Hematopoietic multipotent progenitor cell (in vitro differentiated cells): ENCODE measurements around the gene RFPL1. TPM values are rescaled to one million over a fixed set of nuclear protein-coding genes. Genes with fewer than 3 reads are reported as not detected.
"Not testable (repeated sequence)": the region's sequence is repeated elsewhere in the genome, so short reads cannot be mapped to it uniquely, and the experiment has no call there.

Experiments used
- DNase-seq, 3 donors: peaks; one replicate each; pipeline ENCODE4 v3.0.0-alpha.2; 2011 to 2015; ENCODE audit warnings: low read depth in 2 of 3, low spot score in 2 of 3
- total RNA-seq: library from RNA; depleted of rRNA; stranded (reverse); fragments of >200 nt; gene quantifications from one replicate; pipeline ENCODE4 v1.2.3, GENCODE V29; 2012

RFPL1 gene
- total RNA-seq = not detected

DNA sequence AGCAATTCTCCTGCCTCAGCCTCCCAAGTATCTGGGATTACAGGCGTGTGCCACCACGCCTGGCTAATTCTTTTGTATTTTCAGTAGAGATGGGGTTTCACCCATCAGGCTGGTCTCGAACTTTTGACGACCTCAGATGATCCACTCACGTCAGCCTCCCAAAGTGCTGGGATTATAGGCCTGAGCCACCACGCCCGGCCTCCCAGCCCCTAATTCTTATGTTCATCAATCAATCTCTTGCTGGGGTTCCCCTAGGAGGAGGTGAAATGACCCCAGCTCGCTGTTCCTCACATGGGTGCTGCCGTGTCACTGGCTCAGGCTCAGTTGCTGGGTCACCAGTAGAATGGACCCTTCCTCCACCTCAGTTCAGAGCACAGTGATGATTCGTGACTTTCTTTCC is at the start of gene RFPL1:
TSS of gene RFPL1 (plus strand) at position 301 of the 400 bp plus-strand sequence.
- DNase-seq = not testable (repeated sequence)

DNA sequence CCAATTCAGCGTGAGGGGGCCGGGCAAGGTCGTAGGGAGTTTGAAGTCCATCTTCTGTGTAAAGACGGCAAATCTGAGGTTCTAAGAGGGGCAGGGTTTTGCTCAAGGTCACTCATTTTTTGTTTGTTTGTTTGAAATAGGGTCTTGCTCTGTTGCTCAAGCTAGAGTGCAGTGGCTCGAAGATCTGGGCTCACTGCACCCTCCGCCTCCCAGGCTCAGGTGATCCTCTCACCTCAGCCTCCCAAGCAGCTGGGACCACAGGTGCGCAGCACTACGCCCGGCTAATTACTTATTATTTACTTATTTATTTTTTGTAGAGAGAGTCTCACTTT is 49.7 kb upstream of the RFPL1 start:
- DNase-seq = no peak

DNA sequence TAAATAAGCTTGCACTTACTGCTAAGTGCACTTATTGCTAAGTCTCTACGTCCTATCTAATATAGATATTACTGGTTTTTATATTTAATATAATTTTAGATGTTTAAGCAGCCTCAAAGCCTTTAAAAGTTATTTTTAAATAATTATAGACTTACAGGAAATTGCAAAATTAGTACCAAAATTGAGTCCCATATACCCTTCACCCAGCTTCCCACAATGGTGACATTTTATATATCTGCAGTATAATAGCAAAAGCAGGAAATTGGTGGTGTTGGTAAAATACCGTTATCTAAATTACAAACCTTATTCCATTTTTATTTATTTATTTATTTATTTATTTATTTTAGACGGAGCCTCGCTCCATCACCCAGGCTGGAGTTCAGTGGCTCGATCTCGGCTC is 48.1 kb upstream of the RFPL1 start:
- no peak for DNase-seq

DNA sequence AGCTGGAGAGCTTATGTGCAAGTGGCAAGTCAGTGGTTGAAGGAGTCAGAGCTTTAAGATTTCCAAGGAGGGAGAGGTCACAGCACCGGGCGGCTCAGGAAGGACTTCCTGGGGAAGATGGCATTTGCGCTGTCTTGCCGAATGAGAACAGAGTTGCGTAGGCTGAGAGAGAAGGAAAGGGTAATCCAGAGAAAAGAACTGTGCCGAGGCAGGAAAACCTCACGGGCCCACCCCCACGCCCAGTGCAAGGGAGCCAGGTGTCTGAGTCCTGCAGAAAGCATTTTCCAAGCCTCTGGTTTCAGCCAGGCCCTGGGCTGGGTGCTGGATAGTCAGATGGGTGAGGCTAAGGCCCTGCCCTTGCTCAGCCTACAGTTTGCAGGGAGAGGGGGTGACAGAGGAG is 46.8 kb upstream of the RFPL1 start:
- DNase-seq = no peak

DNA sequence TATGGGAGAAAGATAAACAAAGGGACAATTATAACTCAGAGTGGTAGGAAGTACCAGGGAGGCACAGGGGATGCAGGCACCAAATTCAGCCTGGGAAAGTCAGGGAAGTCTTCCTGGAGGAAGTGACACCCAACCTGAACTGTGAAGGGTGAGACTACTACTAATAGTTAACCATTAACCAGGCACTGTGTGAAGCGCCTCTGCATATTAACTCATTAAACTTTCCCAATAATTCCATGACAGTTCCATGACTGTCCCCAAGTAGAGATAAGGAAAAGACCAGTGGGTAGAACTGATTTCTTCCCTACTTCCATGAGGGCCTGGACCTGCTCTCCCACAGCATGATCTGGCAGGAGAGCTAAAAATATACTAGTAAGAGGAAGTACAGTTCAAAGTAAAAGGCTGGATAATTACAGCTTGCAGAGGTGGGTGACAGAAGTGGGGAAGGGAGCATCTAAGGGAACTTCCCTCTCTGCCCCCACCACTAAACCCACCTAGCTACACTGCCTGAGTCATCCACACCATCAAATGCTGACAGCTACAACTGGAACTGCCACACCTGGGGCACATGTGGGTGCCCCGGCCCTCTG is 45.3 kb upstream of the RFPL1 start:
- DNase-seq = peak in 1 of 3 donors; percentile 69

DNA sequence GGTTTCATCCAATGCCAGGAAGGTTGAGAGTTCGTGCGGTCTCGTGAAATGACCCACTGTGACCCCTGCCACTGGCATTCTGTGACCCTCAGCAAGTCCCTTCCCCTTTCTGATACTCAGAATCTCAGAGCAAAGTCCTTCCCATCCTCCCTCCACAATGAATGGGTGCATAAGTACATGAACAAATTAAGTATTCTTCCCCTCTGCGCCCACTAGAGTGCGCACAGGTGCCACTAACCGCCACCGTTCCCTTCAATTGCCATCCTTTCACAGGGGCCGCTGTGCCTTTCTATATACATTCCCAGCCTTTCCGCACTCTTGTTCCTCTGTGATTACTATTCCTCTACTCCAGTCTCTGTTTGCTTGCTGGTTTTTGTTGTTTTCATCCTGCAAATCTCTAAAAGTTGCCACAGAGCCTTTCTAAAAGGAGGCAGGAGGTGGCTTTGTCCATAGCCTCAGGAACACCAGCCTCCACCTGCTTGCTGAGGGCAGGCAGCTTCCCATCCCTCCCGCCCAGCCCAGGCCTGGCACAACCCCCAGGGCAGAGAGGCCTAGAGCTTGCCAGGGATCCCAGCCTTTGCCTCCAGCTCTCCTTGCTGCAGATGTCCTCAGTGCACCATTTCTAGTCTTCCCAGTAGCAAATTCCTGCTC is 43.3 kb upstream of the RFPL1 start:
- DNase-seq = peak; percentile 49 to 84 (median 74)

DNA sequence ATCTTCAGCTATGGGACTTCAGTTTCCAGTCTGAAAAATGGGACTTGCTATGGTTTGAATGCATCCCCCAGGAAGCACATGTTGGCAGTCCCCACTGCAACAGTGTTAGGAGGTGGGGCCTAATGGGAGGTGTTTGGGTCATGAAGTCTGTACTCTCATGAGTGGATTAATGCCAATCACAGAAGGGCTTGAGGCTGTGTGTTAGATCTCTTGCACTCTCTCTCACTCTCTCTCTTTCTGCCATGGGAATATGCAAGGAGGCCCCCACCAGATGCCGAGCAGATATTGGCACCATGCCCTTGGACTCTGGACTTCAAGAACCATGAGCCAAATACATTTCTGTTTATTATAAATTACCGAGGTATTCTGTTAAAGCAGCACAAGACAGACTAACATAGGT is 42.3 kb upstream of the RFPL1 start:
- DNase-seq = no peak

DNA sequence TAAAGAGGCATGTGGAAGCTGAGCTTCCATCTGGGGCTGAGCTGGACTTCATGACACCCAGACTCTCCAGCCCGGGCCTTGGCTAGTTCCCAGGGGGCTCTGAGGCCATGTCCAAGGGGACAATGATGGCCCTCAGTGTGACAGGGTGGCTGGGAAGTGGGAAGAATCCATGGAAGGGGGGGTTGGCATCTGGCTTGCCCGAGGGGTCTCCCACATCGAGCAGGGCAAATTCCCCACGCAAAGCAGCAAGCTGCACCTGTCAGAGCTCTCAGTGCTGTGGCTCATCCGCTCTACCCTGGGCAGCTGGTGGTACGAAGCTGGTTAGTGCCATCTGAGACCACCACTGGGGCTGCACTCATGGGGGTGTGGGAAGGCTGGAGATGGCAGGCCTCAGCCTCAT is 40.6 kb upstream of the RFPL1 start:
- no peak for DNase-seq

DNA sequence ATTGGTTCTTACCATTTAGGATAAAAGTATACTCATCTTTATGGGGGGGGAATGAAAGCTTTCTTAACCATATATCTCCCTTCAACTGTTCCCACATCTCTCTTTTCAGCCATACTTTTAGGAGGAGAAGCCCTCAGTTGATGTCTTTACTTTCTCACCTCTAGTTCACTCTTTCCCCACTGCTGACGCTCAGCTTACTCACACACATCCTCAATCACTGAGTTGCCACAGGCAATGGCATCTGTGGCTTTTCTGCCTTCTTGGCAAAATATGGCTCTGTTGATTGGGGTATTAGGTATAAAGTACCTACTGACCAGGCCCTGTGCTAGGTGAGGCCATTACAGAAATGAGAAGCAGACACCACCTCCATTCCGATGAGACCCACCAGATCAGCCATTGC is 37.8 kb upstream of the RFPL1 start:
- DNase-seq = no peak

DNA sequence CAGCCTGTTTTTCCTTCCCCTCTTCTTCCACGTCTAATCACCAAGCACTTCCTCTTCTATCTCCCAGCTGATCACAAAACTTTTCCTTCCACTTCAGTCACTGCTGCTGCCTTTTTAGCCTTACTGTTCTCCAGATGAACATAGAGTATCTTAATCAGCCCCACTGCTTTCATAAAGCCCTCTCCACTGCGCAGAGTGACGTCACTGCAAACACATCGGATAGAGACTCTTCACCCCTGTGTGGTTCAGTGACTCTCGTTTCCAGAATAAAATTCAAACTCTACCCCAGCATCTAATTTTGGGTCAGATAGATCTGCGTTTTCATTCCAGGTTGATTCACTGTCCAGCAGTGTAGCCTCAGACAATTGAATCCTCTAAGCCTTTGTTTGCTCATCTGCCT is 36.8 kb upstream of the RFPL1 start:
- DNase-seq = not testable (repeated sequence)

DNA sequence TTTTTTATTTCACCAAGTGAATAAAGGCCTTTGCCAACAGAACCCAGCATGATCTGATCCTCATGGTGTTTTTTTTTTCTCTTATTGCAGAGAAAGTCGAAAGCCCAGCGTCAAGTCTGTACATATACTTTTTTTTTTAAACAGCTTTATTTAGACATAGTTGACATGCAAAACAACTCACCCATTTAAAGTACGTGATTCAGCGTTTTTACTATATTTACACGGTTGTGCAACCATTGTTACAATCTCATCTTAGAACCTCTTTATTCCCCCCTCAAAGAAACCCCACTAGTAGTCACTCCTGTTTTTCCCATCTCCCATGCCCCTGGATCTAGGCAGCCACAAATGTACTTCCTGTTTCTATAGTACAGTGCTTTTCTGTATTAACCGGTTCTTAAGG is 29.4 kb upstream of the RFPL1 start:
- DNase-seq = no peak

DNA sequence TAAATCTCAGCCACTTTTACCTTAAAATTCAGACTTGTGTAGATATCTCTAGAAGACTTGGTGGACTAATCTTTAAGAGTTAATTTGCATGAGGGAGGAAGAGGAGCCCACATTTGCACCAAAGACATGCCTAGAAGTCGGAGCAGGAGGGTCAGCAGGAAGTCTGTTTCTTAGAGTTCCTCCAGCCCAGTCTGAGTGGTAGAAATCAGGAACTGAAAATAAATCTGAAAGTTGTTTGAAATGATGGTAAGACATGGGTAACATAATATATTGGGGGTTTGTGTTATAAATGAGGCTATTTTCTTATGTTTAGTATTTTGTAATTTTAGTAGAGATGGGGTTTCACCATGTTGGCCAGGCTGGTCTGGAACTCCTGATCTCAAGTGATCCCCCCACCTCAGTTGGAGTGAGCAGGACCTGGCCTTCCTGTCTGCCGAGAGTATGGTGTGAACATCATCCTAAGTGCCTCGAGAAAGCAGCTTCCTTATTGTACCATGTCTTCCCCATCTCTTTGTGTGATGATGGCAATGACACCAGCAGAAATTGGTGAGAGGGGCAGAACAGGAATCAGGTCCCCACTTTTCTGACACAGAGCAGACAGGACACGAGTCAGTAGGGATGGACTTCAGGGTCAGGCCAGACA is 26.7 kb upstream of the RFPL1 start:
- DNase-seq = not testable (repeated sequence)

DNA sequence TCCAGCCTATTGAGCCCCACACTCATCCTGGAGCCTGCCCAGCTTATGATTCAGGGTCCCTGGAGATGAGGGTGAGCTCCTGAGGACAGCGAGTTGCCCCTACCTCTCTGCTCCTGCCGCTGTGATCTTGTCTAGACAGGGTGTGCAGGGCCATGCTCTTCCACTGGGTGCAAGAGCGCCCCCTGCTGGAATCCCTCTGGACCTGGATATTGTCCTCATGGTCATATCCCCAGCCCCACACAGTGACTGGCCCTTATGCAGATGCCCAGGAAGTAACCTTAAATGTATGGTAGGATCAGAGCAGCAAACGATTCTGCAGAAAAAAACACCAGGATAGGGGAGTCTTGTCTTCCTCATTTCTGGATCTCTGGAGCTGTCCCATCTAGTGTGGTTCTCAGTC is 25.6 kb upstream of the RFPL1 start:
- not testable (repeated sequence) for DNase-seq

DNA sequence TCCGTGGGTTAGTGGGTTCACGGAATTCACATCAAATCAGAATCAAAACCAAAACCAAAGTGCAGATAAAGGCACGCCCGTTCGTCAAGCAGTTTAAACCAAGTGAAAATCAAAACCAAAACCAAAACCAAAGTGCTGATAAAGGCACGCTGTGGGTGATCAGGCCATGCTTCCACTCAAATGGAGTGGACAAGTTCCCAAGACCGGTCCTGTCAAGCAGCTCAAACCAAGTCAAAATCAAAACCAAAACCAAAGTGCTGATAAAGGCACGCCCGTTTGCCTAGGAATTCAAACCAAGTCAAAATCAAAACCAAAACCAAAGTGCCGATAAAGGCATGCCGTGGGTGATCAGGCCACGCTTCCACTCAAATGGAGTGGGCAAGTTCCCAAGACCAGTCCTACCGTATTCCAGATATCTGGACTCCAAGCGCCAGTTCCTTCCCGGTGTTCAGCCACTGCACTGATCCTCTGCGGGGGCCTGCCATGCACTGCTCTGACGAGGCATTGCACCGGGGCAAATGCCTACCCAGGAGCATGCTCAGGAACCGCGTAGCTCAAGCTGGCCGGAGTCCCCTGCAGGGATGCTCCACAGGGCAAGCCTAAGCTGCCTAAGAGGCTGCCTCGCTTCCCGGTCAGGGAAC is 23.3 kb upstream of the RFPL1 start:
- peak in 2 of 3 donors; percentile 60 to 74 for DNase-seq

DNA sequence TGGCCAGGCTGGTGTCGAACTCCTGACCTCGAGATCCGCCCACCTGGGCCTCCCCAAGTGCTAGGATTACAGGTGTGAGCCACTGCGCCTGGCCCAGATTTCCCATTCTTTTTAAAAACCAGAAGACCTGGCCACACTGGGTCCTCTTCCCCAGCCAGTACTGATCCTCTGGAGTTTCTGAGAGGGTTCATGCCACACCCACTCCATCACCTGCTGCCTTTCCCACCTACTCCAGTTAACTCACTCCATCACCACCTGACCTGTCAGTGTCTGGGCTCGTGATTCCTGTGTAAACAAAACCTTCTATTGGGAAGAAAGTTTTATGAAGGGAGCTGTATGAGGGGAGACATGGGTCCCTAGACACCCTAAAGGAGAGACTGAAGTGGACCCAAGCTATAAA is 19.7 kb upstream of the RFPL1 start:
- not testable (repeated sequence) for DNase-seq

DNA sequence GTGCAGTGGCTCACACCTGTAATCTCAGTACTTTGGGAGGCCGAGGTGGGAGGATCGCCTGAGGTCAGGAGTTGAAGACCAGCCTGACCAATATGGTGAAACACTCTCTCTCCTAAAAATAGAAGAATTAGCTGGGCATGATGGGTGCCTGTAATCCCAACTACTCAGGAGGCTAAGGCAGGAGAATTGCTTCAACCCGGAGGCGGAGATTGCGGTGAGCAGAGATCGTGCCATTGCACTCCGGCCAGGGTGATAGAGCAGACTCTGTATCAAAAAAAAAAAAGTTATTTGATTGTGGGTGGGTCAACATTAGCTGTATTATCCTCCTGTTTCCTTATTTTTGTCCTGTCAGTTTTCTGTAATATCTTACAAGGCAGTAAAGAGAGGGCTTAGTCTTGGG is 11.9 kb upstream of the RFPL1 start:
- DNase-seq = no peak

DNA sequence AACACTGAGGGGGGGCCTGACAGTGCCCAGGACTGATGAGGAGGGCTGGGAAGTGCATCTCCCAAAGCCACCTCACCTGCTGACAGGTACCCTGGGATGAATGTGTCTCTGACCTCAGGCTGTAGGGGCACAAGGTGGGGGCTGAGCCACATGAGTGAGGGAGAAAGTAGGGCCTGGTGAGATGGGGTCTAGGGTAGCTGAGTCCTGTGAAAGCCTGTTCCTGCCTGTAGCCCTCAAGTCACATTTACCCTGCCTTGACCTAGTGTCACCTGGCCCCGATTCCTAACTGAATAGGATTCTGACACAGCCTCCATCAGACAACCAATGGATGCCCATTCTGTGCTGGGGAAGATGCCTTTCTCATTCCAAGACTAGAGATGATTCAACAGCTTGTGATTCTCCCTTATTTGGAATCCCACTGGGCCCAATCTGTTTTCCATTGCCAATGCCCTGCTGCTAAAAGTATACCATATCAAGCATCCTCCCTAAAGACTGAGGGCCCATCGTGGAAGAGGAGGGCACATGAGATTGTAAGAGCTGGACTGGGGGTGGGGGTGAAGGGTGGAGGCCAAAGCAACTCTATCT is 11.1 kb upstream of the RFPL1 start:
- no peak for DNase-seq

DNA sequence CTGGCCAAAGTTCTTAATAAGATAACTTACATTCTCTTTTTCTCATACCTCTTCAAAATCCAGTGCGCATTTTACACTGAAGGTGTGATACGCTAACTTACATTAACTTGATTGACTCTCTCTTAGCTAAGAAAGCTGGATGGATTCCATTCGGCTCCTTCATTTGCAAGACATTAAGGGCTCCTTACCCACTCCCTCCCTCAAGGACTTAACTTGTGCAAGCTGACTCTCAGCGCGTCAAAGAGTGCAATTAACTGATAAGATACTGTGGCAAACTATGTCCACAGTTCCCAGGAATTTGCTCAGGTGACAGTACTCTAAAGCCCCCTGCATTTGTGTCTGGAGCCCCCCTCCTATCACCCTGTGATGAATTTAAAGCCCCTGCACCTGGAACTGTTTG is 6.4 kb upstream of the RFPL1 start:
- DNase-seq = no peak

DNA sequence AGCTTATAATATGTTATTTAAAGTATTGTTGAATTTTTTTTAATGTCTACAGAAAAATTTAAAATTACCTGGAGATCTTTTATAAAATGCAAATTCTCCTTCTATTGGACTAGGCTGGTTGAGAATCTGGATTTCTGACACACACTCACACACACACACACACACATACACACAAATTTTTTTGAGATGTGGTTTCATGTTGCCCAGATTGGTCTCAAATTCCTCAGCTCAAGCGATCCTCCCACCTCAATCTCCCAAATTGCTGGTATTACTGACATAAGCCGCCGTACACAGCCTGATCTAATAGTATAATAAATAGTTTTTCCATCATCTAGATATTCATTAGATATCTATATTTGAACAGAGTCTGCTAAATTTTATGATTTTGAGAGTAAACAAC is 4.5 kb upstream of the RFPL1 start:
- DNase-seq = no peak

DNA sequence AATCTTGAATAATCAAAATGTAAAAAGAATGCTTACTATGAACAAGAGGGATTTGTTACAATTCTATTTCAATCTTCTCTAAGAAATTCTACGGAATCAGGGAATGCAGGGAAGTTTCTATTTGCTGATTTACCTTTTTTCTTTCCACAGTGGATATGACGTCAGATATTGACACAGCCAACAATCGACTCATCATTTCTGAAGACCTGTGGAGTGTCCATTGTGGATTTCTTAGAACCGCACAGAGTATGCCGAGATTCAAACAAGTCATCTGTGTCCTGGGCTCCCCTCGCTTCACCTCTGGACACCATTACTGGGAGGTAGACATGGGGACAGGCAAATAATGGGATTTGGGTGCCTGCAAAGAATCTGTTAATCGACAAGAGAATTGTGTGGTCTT is 4.1 kb upstream of the RFPL1 start:
- no peak for DNase-seq
